ENCODE results near the gene TCEA2. TPM values are rescaled to one million over a fixed set of nuclear protein-coding genes. Genes with fewer than 3 reads are reported as not detected.
"Not testable (repeated sequence)": the region's sequence is repeated elsewhere in the genome, so short reads cannot be mapped to it uniquely, and the experiment has no call there.

Gene TCEA2
- total RNA-seq, 8 experiments from 2014 or later, result 22.4 to 70.3 (median 37.1) TPM

DNA sequence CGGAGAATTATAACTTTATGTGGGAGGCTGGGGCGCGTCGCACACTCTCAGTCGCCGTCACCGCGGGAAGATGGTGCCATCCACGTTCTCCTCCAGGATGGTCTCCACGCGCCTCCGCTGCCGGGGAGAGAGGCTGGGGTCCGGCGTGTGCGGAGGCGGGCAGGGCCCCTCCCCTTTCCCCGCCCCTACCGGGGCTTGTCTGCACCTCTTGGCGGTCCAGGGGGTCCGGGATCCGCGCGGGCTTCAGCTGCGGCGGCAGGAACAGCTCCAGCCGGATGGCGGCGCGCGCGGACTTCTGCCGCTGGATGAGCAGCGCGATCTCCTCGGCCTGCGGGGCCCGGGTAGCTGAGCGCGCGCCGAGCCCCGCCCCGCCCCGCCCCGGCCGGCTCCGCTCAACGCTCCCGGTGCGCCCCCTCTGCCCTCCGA lies 20.4 kb downstream of the TCEA2 start:
- ATAC-seq (replicated peaks in 6 of 8), result peak; percentile 43 to 78 (median 51)
- in situ Hi-C loops (cut with MboI; ENCODE audit: low pct_unique_long_range_greater_than_20kb in 2 of 9, low sequenced_read_pairs in 9 of 9, unreplicated experiment in 9 of 9), result no loop called here
- H3K4me1 ChIP-seq (replicated peaks in 1 of 2), result peaks cover 21 to 36% of the 10 kb centered on the region in 2 donors
- 0 to 15% methylated on average over 1 to 5 of the region's 52 CpGs; no CpG with 5 or more reads in 8 of the 10 experiments for WGBS, 10 experiments
- H3K27ac ChIP-seq, result no peak overlapping the region
- H3K4me3 ChIP-seq, result peak overlapping the region; percentile 31 to 48 (median 39)

DNA sequence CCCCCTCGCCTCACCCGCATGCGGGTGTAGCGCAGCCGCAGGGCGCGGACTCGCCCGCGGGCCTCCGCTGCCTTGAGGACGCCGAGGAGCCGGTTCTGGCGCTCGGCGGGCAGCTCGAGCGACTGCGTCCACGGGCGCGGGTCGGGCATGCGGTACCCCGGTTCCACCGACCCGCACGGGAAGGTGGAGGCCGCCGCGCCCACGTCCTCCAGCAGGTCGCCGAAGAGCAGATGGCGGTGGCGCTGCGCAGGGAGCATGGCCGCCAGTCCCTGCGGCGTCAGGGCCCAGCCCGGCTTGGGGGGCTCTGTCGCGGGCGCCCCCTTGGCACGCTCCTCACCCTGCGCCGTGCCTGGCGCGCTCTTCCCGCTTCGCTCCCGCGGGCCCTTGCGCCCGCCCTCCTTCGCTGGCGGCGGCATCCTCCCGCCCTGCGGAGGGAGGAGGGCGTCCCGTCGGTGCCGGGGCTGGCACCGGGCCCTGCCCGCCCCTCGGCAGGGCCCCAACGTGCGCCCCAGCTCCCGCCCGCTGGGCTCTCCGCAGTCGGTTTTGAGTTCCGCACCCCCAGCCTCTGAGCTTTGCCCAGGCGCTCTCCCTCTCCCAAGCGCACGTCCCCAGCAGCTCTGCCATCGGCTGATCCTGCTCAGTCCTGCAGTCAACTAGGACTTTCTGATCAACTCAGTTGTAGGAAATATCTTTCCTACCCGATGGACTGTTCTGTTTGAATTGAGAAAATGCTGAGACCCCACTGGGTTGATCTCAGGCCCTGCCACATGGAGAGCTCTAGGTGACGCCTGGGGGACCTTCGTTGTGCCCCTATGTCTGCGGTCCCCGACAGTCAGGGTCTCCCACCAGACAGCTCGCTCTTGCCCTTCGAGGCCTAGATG lies 21.0 kb downstream of the TCEA2 start, which contains the start of gene LKAAEAR1:
Gene LKAAEAR1 (minus strand): TSS at position 595 of the 881 bp plus-strand sequence. CDS start 179 bp downstream, at position 416.
- WGBS, 10 experiments, result 0 to 36% (median 12%) methylated on average over 1 to 5 of the region's 86 CpGs; no CpG with 5 or more reads in 6 of the 10 experiments
- Histone ChIP-seq H3K4me1 (replicated peaks in 1 of 2) (peaks cover 15 to 31% of the 10 kb centered on the region in 2 donors), H3K27ac (no peak within 1 kb of the TSS), H3K4me3 (peak within 1 kb of the TSS; percentile 31 to 48 (median 39))
- in situ Hi-C loops (cut with MboI; ENCODE audit: low pct_unique_long_range_greater_than_20kb in 2 of 9, low sequenced_read_pairs in 9 of 9, unreplicated experiment in 9 of 9), result no loop called here
- ATAC-seq (replicated peaks in 6 of 8), result peak in 6 of 8 experiments; percentile 4 to 25 (median 7)

DNA sequence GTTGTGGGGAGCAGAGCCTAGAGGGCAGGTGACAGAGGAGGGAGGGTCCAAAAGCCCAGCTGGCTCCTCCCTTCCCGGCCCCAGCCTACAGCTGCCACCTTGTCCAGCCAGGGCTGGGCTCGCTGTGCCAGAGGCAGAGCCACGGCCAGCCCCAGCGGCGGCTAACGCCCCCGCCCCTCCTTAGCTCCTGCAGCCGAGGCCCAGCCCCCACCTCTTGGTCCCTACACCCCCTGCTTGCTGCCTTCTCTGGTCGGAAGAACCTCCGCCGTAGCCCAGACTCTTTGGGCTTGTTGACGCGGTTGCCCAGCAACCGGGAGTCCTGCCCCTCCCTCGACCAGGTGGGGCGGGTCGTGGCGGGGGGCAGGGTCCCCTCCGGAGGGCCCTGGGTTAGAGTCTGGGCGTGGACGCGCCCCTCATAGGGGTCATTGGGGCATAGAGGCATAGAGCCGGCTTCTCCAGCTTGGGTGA lies 21.7 kb downstream of the TCEA2 start:
- in situ Hi-C loops (cut with MboI; ENCODE audit: low pct_unique_long_range_greater_than_20kb in 2 of 9, low sequenced_read_pairs in 9 of 9, unreplicated experiment in 9 of 9), result no loop called here
- H3K4me1 ChIP-seq (replicated peaks in 1 of 2), result peaks cover 19 to 35% of the 10 kb centered on the region in 2 donors
- WGBS, 10 experiments, result no CpG with 5 or more reads among the region's 23 CpGs
- peak in 6 of 8 experiments; percentile 0 to 26 (median 8) for ATAC-seq (replicated peaks in 6 of 8)
- H3K4me3 ChIP-seq, result peak overlapping the region in 1 of 5 donors; percentile 48
- no peak overlapping the region for H3K27ac ChIP-seq

DNA sequence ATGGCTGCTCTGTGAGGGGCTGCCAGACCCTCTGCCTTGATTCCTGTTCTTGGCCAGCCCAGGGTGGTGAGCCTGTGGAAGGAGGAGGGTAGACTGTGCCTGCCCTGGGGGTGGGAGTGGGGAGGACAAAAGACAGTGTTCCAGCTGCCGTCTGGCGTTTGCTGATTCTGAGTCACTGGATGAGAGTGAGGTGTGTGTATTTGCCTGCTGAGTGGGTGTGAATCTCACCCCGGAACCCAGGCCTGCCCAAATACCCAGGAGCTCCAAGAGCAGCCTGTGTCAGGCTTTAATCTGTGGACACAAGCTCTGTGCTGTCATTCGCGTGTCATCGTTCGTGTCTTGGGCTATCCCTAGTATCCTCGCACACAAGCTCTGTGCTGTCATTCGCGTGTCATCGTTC lies 23.8 kb downstream of the TCEA2 start:
- in situ Hi-C loops (cut with MboI; ENCODE audit: low pct_unique_long_range_greater_than_20kb in 2 of 9, low sequenced_read_pairs in 9 of 9, unreplicated experiment in 9 of 9), result no loop called here
- no peak for ATAC-seq (replicated peaks in 6 of 8)
- H3K4me3 ChIP-seq, result no peak overlapping the region
- H3K4me1 ChIP-seq (replicated peaks in 1 of 2), result peaks cover 34 to 47% of the 10 kb centered on the region in 2 donors
- no peak overlapping the region for H3K27ac ChIP-seq
- WGBS, 10 experiments, result 25% methylated on average over 2 of the region's 11 CpGs; no CpG with 5 or more reads in 9 of the 10 experiments

DNA sequence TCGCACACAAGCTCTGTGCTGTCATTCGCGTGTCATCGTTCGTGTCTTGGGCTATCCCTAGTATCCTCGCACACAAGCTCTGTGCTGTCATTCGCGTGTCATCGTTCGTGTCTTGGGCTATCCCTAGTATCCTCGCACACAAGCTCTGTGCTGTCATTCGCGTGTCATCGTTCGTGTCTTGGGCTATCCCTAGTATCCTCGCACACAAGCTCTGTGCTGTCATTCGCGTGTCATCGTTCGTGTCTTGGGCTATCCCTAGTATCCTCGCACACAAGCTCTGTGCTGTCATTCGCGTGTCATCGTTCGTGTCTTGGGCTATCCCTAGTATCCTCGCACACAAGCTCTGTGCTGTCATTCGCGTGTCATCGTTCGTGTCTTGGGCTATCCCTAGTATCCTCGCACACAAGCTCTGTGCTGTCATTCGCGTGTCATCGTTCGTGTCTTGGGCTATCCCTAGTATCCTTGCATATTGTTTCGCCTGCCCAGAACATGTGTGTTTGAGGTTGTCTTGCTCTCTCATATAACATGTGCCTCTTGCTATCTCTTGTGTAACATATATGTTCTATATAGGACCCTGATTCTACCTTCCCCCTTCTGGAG lies 24.3 kb downstream of the TCEA2 start:
- peaks cover 39 to 47% of the 10 kb centered on the region in 2 donors for H3K4me1 ChIP-seq (replicated peaks in 1 of 2)
- H3K27ac ChIP-seq; ATAC-seq (replicated peaks in 6 of 8); H3K4me3 ChIP-seq; in situ Hi-C loops (cut with MboI; ENCODE audit: low pct_unique_long_range_greater_than_20kb in 2 of 9, low sequenced_read_pairs in 9 of 9, unreplicated experiment in 9 of 9): not testable (repeated sequence)
- no CpG with 5 or more reads among the region's 36 CpGs for WGBS, 10 experiments

DNA sequence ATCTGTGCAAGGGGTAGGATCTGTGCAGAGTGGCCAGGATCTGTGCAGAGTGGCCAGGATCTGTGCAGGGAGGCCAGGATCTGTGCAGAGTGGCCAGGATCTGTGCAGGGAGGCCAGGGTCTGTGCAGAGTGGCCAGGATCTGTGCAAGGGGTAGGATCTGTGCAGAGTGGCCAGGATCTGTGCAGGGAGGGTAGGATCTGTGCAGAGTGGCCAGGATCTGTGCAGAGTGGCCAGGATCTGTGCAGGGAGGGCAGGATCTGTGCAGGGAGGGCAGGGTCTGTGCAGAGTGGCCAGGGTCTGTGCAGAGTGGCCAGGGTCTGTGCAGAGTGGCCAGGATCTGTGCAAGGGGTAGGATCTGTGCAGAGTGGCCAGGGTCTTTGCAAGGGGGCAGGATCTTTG lies 25.6 kb downstream of the TCEA2 start:
- H3K4me3 ChIP-seq; in situ Hi-C loops (cut with MboI; ENCODE audit: low pct_unique_long_range_greater_than_20kb in 2 of 9, low sequenced_read_pairs in 9 of 9, unreplicated experiment in 9 of 9); ATAC-seq (replicated peaks in 6 of 8); H3K27ac ChIP-seq: not testable (repeated sequence)
- peaks cover 46 to 50% of the 10 kb centered on the region in 2 donors for H3K4me1 ChIP-seq (replicated peaks in 1 of 2)

DNA sequence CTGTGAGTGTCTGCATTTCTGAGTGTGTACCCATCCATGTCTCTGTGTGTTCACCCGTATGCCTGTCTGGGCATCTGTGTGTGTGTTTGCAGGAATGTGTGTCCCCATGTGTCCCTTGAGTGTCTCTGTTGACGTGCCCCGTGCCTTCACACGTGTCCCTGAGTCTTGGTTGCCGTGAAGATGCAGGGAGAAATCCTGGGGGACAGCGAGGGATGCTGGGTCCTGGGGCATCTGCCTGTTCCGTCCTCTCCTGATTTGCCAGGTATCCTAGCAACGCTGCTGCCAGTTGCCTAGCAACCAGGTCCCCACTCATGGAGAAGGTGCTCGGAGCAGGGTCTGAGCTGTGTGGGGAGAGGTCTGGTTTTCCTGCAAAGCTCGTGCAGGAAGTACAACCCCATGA lies 27.2 kb downstream of the TCEA2 start:
- peaks cover 36% of the 10 kb centered on the region in 2 donors for H3K4me1 ChIP-seq (replicated peaks in 1 of 2)
- H3K4me3 ChIP-seq, result no peak overlapping the region
- WGBS, 10 experiments, result 20 to 71% methylated on average over 1 of the region's 10 CpGs; no CpG with 5 or more reads in 8 of the 10 experiments
- H3K27ac ChIP-seq, result peak overlapping the region; percentile 75 to 85
- in situ Hi-C loops (cut with MboI; ENCODE audit: low pct_unique_long_range_greater_than_20kb in 2 of 9, low sequenced_read_pairs in 9 of 9, unreplicated experiment in 9 of 9), result no loop called here
- ATAC-seq (replicated peaks in 6 of 8), result peak in 5 of 8 experiments; percentile 89 to 94 (median 91)

DNA sequence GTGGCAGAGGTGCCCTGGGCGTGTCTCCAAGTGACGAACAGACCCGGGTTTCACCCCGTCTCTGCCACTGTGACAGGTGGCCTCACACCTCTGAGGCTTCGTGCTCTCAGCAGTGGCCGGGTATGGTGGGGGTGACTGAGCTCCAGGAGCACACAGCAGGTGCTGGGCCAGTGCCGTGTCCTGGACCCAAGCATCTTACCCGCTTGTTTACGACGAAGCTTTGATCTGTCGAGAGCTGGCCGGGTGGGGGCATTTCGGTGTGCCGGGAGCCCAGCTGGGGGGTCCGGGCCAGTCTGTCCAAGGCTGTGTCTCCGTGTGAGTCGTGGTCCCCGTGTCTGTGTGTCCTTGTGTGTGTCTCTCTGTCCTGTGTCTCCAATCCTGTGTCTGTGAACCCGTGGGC lies 28.3 kb downstream of the TCEA2 start:
- 50% methylated on average over 3 of the region's 19 CpGs; no CpG with 5 or more reads in 9 of the 10 experiments for WGBS, 10 experiments
- H3K27ac ChIP-seq, result peak overlapping the region; percentile 31 to 52
- H3K4me3 ChIP-seq, result no peak overlapping the region
- H3K4me1 ChIP-seq (replicated peaks in 1 of 2), result peaks cover 36% of the 10 kb centered on the region in 2 donors
- peak in 1 of 8 experiments; percentile 0 for ATAC-seq (replicated peaks in 6 of 8)
- in situ Hi-C loops (cut with MboI; ENCODE audit: low pct_unique_long_range_greater_than_20kb in 2 of 9, low sequenced_read_pairs in 9 of 9, unreplicated experiment in 9 of 9), result no loop called here

DNA sequence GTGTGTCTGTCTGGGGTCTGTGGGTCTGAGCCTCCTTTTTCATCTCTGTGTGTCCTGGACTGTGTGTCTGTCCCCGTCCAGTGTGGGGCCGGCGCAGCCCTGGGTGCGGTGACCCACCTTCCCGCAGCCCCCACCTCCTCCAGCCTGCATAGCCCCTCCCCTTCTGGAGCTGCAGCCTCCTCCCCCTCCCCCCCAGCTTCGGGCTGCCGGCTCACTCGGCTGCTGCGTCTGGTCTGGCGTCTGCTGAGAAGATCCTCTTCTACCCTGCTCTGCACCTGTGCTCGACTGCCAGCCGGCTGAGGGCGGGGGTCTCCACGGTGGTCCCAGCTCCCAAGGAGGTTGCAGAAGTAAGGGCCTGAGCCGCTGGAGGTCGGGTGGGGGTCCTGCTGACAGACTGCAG lies 28.8 kb downstream of the TCEA2 start:
- Histone ChIP-seq H3K4me3 (peak overlapping the region in 4 of 5 donors; percentile 6 to 24 (median 18)), H3K4me1 (replicated peaks in 1 of 2) (peaks cover 36% of the 10 kb centered on the region in 2 donors), H3K27ac (peak overlapping the region; percentile 31 to 52)
- ATAC-seq (replicated peaks in 6 of 8), result peak in 7 of 8 experiments; percentile 27 to 53 (median 47)
- no CpG with 5 or more reads among the region's 16 CpGs for WGBS, 10 experiments
- in situ Hi-C loops (cut with MboI; ENCODE audit: low pct_unique_long_range_greater_than_20kb in 2 of 9, low sequenced_read_pairs in 9 of 9, unreplicated experiment in 9 of 9), result no loop called here

DNA sequence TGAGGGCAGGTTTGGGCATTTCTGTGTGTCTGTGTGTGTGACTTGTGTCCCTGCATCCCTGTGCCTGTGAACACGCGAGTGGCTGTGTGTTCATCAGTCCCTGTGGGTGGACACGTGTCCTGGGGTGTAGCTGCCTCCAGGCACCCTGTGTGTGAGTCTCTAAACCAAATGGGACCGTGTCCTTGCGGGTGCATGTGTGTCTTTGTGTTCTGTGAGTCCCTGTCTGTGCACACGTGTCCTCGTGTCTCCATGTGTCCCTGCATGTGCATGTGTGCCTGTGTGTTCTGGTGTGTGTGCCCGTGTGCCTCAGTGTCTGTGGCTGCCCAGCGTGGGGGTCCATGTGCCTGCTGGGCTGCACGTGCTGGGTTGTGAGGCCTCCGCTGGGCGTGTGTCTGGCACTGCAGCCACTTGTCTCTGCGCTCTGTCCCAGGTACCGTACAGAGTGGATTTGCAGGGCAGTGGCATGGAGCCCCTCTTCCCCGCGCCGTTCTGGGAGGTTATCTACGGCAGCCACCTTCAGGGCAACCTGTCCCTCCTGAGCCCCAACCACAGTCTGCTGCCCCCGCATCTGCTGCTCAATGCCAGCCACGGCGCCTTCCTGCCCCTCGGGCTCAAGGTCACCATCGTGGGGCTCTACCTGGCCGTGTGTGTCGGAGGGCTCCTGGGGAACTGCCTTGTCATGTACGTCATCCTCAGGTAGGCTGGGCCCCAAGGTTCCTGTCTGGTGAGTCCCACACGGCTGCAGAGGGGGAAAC lies 29.4 kb downstream of the TCEA2 start:
- Histone ChIP-seq H3K4me3 (peak overlapping the region in 3 of 5 donors; percentile 12 to 24 (median 24)), H3K27ac (peak overlapping the region; percentile 31 to 52), H3K4me1 (replicated peaks in 1 of 2) (peaks cover 36% of the 10 kb centered on the region in 2 donors)
- ATAC-seq (replicated peaks in 6 of 8), result peak in 7 of 8 experiments; percentile 5 to 37 (median 13)
- in situ Hi-C loops (cut with MboI; ENCODE audit: low pct_unique_long_range_greater_than_20kb in 2 of 9, low sequenced_read_pairs in 9 of 9, unreplicated experiment in 9 of 9), result no loop called here
- WGBS, 10 experiments, result 0 to 8% methylated on average over 2 to 10 of the region's 27 CpGs; no CpG with 5 or more reads in 8 of the 10 experiments

DNA sequence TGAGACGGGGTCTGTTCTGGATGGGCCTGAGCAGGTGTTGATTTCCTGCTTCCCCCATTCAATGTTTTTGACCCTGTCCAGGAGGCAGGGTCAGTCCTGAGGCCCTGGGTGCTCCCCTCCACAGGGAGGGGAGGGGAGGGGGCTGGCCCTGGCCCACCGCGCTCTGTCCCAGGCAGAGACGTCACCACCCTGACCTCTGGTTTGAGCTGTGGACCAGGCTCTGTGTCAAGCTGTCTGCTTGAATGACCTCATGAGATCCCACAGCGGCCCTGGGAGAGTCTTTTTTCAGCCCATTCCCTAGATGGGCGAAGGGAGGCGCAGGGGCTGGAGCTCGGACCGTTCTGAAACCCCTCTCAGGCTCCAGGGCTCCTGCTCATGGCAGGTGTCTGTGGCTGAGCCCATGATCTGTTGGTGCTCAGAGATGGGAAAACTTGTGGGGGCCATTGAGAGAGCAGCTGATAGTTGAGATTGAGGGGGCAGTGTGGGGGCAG lies 30.1 kb downstream of the TCEA2 start:
- no peak overlapping the region for H3K4me3 ChIP-seq
- 80% methylated on average over 1 of the region's 9 CpGs; no CpG with 5 or more reads in 9 of the 10 experiments for WGBS, 10 experiments
- peak overlapping the region in 1 of 2 donors; percentile 52 for H3K27ac ChIP-seq
- peak in 5 of 8 experiments; percentile 6 to 24 (median 12) for ATAC-seq (replicated peaks in 6 of 8)
- in situ Hi-C loops (cut with MboI; ENCODE audit: low pct_unique_long_range_greater_than_20kb in 2 of 9, low sequenced_read_pairs in 9 of 9, unreplicated experiment in 9 of 9), result no loop called here
- H3K4me1 ChIP-seq (replicated peaks in 1 of 2), result peaks cover 36% of the 10 kb centered on the region in 2 donors

DNA sequence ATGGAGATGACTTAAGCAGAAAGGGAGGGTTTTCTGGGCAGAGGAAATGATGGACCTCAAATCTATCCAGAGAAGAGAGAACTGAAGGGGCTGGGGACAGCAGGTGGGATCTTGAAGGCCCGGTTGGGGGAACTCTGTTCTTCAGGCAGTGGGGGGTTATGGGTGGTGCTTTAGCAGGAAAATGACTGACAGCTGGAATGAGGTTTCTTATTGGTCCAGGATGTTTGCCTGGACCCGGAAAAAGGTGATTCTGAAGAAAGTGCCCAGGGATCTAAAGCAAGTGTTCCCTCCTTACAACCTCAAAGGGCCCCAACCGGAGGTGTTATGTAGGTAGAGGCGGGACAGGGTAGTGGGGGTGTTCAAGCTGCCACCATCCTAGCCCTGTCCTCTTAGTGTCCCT lies 32.5 kb downstream of the TCEA2 start:
- H3K4me1 ChIP-seq (replicated peaks in 1 of 2), result peaks cover 22% of the 10 kb centered on the region in 2 donors
- ATAC-seq (replicated peaks in 6 of 8), result no peak
- no peak overlapping the region for H3K27ac ChIP-seq
- H3K4me3 ChIP-seq, result no peak overlapping the region
- 80 to 93% methylated on average over 1 to 2 of the region's 4 CpGs; no CpG with 5 or more reads in 8 of the 10 experiments for WGBS, 10 experiments
- in situ Hi-C loops (cut with MboI; ENCODE audit: low pct_unique_long_range_greater_than_20kb in 2 of 9, low sequenced_read_pairs in 9 of 9, unreplicated experiment in 9 of 9), result no loop called here
